LNCaP clone FGC (cell line): ENCODE measurements around the gene BBOF1.
"Not testable (repeated sequence)": the region's sequence is repeated elsewhere in the genome, so short reads cannot be mapped to it uniquely, and the experiment has no call there.

Source experiments
- DNase-seq: peaks from one replicate; pipeline ENCODE4 v3.0.0-alpha.2; 2011; ENCODE audit warnings: low read depth
- H3K4me3 ChIP-seq: 2 replicates; pipeline ENCODE4 v1.5.1; 2011; ENCODE audit warnings: mild to moderate bottlenecking, low read depth, low read length, control low read depth
- TF ChIP-seq, protein P1 (sequence below): IDR thresholded peaks from 2 replicates; pipeline ENCODE4 v1.5.1; 2012; ENCODE audit warnings: mild to moderate bottlenecking; ENCODE audit not compliant: control insufficient read depth, insufficient read depth; ENCODE audit errors: extremely low read depth

BBOF1 gene, protein sequence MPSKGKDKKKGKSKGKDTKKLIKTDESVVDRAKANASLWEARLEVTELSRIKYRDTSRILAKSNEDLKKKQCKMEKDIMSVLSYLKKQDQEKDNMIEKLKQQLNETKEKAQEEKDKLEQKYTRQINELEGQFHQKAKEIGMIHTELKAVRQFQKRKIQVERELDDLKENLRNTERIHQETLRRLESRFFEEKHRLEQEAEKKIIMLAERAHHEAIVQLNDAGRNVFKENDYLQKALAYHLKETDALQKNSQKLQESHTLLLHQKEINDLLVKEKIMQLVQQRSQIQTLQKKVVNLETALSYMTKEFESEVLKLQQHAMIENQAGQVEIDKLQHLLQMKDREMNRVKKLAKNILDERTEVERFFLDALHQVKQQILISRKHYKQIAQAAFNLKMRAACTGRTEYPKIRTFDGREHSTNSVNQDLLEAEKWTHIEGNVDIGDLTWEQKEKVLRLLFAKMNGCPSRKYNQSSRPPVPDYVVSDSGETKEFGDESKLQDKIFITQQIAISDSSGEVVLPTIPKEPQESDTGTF

DNA sequence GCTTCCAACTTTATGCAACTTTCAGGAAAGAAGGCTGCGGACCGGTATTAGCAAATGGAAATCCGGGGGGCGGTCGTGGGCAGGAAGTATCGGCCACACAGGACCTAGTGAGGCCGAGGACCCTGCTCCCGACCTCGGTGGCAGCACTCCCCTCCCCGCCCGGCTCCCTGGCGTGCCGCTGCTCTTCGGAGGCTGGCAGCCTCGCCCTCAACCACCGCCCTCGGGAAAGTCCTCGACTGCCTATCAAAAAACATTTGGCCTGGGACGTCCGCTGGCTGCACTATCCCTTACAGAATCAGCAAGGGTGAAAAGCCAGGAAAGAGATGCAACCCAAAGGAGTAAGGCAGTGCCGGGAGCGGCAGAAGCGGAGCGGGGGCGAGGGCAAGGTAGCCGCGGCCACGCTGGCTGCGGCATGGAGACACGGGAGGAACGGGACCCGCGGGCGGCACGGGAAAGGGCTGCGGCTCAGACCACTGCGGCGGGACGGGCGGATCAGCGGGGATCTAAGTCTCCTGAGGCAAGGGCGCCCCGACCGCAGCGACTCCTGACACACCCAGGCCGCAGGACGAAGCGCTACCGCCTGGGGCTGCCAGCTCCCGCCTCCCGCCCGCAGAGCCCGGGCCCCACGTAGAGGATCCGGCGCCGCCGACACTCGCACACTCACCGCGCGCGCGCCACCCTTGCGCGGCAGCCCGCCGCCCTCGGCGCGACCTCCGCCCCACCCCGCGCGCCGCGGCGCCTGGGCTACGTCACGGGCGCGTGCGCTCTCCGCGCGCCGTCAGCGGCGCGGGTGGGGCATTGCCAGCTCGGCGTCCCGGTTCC is at the start of gene BBOF1, which contains the start of gene ENTPD5:
TSS of gene BBOF1 (plus strand) at position 764 of the 822 bp plus-strand sequence. CDS start 130 bp downstream, outside the sequence.
TSS of gene ENTPD5 (minus strand) at position 703 of the 822 bp plus-strand sequence. CDS start 31,186 bp downstream, outside the sequence.
- TF ChIP-seq, protein P1, sequence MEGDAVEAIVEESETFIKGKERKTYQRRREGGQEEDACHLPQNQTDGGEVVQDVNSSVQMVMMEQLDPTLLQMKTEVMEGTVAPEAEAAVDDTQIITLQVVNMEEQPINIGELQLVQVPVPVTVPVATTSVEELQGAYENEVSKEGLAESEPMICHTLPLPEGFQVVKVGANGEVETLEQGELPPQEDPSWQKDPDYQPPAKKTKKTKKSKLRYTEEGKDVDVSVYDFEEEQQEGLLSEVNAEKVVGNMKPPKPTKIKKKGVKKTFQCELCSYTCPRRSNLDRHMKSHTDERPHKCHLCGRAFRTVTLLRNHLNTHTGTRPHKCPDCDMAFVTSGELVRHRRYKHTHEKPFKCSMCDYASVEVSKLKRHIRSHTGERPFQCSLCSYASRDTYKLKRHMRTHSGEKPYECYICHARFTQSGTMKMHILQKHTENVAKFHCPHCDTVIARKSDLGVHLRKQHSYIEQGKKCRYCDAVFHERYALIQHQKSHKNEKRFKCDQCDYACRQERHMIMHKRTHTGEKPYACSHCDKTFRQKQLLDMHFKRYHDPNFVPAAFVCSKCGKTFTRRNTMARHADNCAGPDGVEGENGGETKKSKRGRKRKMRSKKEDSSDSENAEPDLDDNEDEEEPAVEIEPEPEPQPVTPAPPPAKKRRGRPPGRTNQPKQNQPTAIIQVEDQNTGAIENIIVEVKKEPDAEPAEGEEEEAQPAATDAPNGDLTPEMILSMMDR = no peak
- H3K4me3 ChIP-seq = peak within 1 kb of the TSS; percentile 92
- DNase-seq = no peak

DNA sequence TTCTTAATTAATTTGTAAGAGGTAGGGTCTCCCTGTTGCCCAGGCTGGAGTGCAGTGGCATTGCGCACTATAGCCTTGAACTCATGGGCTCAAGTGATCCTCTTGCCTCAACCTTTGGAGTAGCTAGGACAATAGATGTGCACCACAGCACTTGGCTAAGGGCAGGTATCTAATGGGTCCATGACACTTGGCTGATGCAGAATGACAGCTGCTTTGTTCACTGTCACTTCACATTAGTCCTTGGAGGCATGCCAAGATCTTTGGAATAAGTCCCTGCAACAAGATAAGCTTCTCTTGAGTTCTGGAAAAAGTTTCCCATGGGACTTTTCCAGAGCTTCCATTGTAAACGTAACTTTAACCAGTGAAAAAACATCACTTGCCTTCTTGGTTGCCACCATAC is 45.7 kb upstream of the BBOF1 start:
- no peak for DNase-seq
- TF ChIP-seq, protein P1 = no peak
- no peak overlapping the region for H3K4me3 ChIP-seq

DNA sequence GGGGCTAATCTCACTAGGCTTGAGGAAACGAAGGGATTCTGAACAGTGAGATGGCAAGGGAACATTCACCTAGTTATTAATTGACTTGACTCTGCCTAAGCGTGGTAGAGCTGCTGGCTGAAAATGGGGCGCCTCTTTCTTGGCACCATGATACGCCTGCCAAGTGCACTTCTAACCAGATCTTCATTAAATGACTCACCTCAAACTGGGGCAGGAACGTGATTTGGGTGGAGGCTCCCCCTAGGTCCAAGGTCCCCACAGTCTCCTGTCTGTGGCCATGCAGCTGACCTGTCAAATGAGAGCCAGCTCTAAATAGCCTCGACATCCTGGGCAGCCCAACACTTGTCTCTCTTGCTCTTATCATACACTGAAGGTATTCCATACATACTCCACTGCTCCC is 43.0 kb upstream of the BBOF1 start:
- no peak overlapping the region for H3K4me3 ChIP-seq
- DNase-seq = no peak
- TF ChIP-seq, protein P1 = no peak

DNA sequence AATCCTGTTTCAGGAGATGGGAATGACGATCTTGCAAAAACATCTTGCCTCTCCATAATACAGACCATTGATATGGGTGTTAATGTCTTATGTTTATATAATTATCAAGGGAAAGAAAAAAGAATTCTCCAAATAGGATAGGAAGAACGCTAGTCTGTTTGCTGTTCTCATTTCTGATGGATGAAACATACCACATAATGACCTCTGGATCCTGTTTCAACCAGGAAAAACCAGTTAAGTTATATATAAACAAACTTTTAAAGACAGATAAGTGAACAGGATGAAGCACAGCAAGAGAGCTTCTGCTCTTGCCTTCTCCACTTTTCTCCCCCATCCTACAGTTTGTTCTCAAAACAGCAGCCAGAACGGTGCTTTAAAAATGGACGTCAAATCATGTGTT is 41.3 kb upstream of the BBOF1 start:
- peak; percentile 67 for DNase-seq
- no peak overlapping the region for H3K4me3 ChIP-seq
- TF ChIP-seq, protein P1 = no peak

DNA sequence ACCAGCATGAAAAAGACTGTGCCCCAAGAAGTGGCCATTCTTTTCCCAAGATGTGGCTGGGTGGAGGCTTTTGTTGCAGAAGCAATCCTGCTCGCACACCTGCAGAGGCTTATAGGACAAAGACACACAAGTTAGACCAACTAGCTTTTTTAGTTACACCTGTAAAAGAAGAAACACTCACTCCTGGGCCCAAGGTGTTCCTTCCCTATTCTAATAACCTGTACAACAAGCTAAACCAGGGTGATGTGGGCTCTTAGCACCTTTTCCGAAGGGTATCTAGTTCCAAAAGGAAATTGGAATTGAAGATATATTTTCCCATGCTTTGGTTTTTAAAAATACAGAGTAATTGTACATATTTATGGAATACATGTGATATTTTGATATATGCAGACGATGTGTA is 31.1 kb upstream of the BBOF1 start:
- H3K4me3 ChIP-seq = no peak overlapping the region
- peak; percentile 89 for DNase-seq
- TF ChIP-seq, protein P1 = no peak

DNA sequence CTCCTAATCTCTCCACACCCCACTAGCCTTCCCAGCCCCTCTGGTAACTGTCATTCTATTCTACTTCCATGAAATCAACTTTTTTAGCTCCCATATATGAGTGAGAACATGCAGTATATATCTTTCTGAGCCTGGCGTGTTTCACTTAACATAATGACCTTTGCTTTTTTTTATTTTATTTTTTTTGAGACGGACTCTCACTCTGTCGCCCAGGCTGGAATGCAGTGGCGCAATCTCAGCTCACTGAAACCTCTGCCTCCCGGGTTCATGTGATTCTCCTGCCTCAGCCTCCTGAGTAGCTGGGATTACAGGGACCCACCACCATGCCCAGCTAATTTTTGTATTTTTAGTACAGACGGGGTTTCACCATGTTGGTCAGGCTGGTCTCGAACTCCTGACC is 30.5 kb upstream of the BBOF1 start:
- 0 out of 2 replicates have a peak overlapping the region, but pooled peaks have one; percentile 9 for H3K4me3 ChIP-seq
- not testable (repeated sequence) for DNase-seq

DNA sequence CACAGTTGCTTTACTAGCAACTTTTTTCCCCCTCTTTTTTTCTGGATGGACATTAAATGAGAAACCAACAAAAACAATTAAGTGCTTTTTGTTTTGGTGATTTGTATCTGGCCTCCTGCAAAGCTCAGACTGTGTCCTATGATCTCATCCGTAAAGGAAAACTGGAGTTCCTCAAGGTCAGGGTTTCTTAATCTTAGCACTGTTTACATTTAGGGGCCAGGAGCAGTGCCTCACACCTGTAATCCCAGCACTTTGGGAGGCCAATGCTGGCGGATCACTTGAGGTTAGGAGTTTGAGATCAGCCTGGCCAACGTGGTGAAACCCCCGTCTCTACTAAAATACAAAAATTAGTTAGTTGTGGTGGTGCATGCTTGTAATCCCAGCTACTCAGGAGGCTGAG is 28.1 kb upstream of the BBOF1 start:
- TF ChIP-seq, protein P1 = no peak
- H3K4me3 ChIP-seq = no peak overlapping the region
- DNase-seq = no peak

DNA sequence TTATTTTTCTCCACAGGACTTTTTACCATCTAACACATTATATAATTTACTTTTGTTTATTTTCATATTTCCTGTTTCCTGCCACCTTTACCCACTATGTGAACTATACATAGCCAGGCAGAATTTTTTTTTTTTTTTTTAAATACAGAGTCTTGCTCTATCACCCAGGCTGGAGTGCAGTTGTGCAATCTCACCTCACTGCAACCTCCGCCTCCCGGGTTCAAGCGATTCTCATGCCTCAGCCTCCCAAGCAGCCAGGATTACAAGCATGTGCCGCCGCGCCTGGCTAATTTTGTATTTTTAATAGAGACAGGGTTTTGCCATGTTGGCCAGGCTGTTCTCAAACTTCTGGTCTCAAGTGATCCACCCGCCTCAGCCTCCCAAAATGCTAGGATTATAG is 24.2 kb upstream of the BBOF1 start:
- not testable (repeated sequence) for DNase-seq, H3K4me3 ChIP-seq
